Measurements from ENCODE around the gene TWSG1.
A peak's percentile ranks its signal among the peaks of the same experiment; 100 is the strongest.

TWSG1 gene

GRCh38 chr18:9405130-9405529 lies 70.6 kb downstream of the TWSG1 start:
- no peak overlapping the region for H3K4me3 ChIP-seq (replicated peaks; ENCODE audit: low read depth, low read length)
- TF ChIP-seq, protein P1, sequence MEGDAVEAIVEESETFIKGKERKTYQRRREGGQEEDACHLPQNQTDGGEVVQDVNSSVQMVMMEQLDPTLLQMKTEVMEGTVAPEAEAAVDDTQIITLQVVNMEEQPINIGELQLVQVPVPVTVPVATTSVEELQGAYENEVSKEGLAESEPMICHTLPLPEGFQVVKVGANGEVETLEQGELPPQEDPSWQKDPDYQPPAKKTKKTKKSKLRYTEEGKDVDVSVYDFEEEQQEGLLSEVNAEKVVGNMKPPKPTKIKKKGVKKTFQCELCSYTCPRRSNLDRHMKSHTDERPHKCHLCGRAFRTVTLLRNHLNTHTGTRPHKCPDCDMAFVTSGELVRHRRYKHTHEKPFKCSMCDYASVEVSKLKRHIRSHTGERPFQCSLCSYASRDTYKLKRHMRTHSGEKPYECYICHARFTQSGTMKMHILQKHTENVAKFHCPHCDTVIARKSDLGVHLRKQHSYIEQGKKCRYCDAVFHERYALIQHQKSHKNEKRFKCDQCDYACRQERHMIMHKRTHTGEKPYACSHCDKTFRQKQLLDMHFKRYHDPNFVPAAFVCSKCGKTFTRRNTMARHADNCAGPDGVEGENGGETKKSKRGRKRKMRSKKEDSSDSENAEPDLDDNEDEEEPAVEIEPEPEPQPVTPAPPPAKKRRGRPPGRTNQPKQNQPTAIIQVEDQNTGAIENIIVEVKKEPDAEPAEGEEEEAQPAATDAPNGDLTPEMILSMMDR (IDR thresholded peaks at IDR 0.05; ENCODE audit: low read depth, low read length, missing control alignments) = no peak
- DNase-seq (ENCODE audit: extremely low read depth, low read depth) = no peak

DNA sequence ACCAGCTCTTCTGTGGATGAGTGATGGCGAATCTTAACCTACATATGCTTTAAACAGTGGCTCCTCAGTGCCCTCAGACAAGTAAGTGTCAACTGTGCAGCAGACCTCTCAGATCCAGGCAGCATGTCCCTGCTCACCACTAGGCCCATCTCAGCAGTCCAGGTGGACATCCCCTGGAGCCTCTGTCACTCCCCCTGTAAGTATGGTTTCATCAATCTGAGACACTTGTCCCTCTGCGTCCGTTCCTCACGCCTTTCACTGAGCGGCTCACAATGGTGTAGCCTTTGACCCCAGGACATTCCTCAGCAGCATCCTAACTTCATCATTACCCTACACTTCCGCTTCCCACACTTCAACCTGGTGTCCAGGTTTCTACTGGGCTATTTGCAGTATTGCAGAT lies 71.4 kb downstream of the TWSG1 start:
- DNase-seq (ENCODE audit: extremely low read depth, low read depth) = no peak
- TF ChIP-seq, protein P1 (IDR thresholded peaks at IDR 0.05; ENCODE audit: low read depth, low read length, missing control alignments) = no peak
- H3K4me3 ChIP-seq (replicated peaks; ENCODE audit: low read depth, low read length) = no peak overlapping the region

- TF ChIP-seq, protein P1 (IDR thresholded peaks at IDR 0.05; ENCODE audit: low read depth, low read length, missing control alignments) = no peak
- H3K4me3 ChIP-seq (replicated peaks; ENCODE audit: low read depth, low read length) = no peak overlapping the region
- DNase-seq (ENCODE audit: extremely low read depth, low read depth) = no peak
These were observed 75.9 kb downstream of the TWSG1 start for GRCh38 chr18:9410515-9410914.

DNA sequence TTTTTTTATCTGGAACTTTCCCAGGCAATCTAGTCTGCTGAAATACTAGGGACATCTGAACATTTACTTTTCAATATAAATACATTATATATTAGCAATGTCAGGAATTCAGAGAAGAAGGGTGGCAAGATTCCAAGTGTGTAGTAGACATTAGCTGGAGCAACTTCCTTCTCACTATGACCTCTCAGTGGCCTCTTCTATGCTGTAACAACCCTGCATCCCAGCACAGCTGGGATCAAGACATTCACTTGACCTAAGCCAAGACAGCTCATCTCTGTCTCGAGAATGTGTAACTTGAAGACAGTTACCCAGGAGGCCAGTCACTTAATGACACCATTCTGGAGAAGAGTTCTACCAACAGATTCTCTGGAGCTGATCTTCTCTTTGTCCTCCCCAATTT lies 79.0 kb downstream of the TWSG1 start:
- TF ChIP-seq, protein P1 (IDR thresholded peaks at IDR 0.05; ENCODE audit: low read depth, low read length, missing control alignments) = no peak
- no peak overlapping the region for H3K4me3 ChIP-seq (replicated peaks; ENCODE audit: low read depth, low read length)
- peak; percentile 14 for DNase-seq (ENCODE audit: extremely low read depth, low read depth)

GRCh38 chr18:9416563-9417072 lies 82.0 kb downstream of the TWSG1 start:
- no peak for DNase-seq (ENCODE audit: extremely low read depth, low read depth)
- no peak overlapping the region for H3K4me3 ChIP-seq (replicated peaks; ENCODE audit: low read depth, low read length)
- TF ChIP-seq, protein P1 (IDR thresholded peaks at IDR 0.05; ENCODE audit: low read depth, low read length, missing control alignments) = no peak

DNA sequence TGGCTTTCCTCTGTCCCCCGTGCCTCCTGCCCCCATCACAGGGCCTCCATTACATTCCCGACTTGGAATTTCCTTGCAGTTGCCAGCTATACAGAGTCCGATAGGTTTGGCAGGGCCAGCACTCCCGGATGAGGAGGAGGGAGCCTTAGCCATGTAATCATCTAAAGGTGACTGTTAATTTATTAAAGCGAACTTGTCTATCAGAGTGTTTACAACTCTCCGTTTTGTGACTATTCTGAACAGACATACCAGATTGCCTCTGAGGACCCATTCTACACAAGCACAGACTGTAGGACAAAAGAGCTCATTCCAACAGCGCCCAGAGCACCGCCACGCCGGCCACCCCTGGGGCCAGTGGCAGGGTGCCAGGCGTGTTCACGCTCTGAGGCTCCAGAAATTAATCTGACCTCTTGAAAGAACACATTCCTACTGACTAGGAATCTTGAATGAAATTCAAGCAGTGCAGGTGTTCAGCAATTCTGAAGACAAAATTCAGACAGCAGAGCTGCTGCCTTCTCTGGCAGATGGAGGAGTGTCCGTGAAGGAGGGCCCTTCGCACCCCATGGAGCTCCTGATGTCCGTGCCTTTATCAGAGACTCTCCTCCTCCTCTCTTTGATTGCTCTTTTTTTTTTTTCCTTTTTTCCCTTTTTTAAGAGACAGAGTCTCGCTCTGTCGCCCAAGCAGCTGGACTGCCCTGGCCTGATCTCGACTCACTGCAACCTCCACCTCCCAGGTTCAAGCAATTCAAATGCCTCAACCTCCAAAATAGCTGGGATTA lies 82.7 kb downstream of the TWSG1 start:
- DNase-seq (ENCODE audit: extremely low read depth, low read depth) = no peak
- no peak overlapping the region for H3K4me3 ChIP-seq (replicated peaks; ENCODE audit: low read depth, low read length)
- TF ChIP-seq, protein P1 (IDR thresholded peaks at IDR 0.05; ENCODE audit: low read depth, low read length, missing control alignments) = no peak

Data from HFF-Myc (cell line).